Astrocyte (in vitro differentiated cells and primary cell): Measurements from ENCODE around the gene XRCC5. TPM values are rescaled to one million over a fixed set of nuclear protein-coding genes. Genes with fewer than 3 reads are reported as not detected.

Source experiments
- DNase-seq: peaks from one replicate; pipeline ENCODE4 v3.0.0-alpha.2; 2010; ENCODE audit warnings: low read depth
- FAIRE-seq: peaks from 2 replicates; lab custom pipeline; 2011; peaks lifted over from hg19 to GRCh38; lab: Jason Lieb, UNC
- H2AFZ ChIP-seq: 2 replicates; pipeline ENCODE4 v1.6.0; 2012; ENCODE audit warnings: low read depth, low read length, inconsistent platforms
- H3K27ac ChIP-seq: 2 replicates; pipeline ENCODE4 v1.5.1; 2011; ENCODE audit warnings: low read depth, low read length, inconsistent platforms
- H3K27me3 ChIP-seq: 2 replicates; pipeline ENCODE4 v1.6.0; 2011; ENCODE audit warnings: low read length, inconsistent platforms; ENCODE audit not compliant: insufficient read depth
- H3K36me3 ChIP-seq: 2 replicates; pipeline ENCODE4 v1.5.1; 2011; ENCODE audit warnings: low read length, inconsistent platforms; ENCODE audit not compliant: insufficient read depth
- H3K4me1 ChIP-seq: 2 replicates; pipeline ENCODE4 v1.5.1; 2011; ENCODE audit warnings: low read length, inconsistent platforms; ENCODE audit not compliant: insufficient read depth
- H3K4me2 ChIP-seq: 2 replicates; pipeline ENCODE4 v1.6.0; 2012; ENCODE audit warnings: low read length, inconsistent platforms
- H3K4me3 ChIP-seq: 2 replicates; pipeline ENCODE4 v1.5.1; 2011; ENCODE audit warnings: low read depth, mild to moderate bottlenecking, low read length, inconsistent platforms; ENCODE audit not compliant: insufficient read depth
- H3K79me2 ChIP-seq: 2 replicates; pipeline ENCODE4 v1.6.0; 2012; ENCODE audit warnings: mild to moderate bottlenecking, low read length, inconsistent platforms; ENCODE audit not compliant: insufficient read depth
- H3K9ac ChIP-seq: 2 replicates; pipeline ENCODE4 v1.6.0; 2012; ENCODE audit warnings: mild to moderate bottlenecking, low read length, inconsistent platforms
- H3K9me3 ChIP-seq: 2 replicates; pipeline ENCODE4 v1.5.1; 2012; ENCODE audit warnings: low read depth, mild to moderate bottlenecking, low read length, inconsistent platforms; ENCODE audit not compliant: insufficient read depth
- H4K20me1 ChIP-seq: 2 replicates; pipeline ENCODE4 v1.6.0; 2012; ENCODE audit warnings: low read length, inconsistent platforms; ENCODE audit not compliant: insufficient read depth
- H3K27ac Mint-ChIP-seq: one replicate; pipeline ENCODE4 v1.8.0; 2021; ENCODE audit warnings: mild to moderate bottlenecking, mixed read lengths; ENCODE audit not compliant: unreplicated experiment
- H3K27me3 Mint-ChIP-seq: one replicate; pipeline ENCODE4 v1.8.0; 2021; ENCODE audit warnings: low read depth, mixed read lengths; ENCODE audit not compliant: unreplicated experiment
- H3K36me3 Mint-ChIP-seq: one replicate; pipeline ENCODE4 v1.8.0; 2021; ENCODE audit warnings: low read depth, mixed read lengths; ENCODE audit not compliant: unreplicated experiment
- H3K4me1 Mint-ChIP-seq: one replicate; pipeline ENCODE4 v1.8.0; 2021; ENCODE audit warnings: low read depth, mixed read lengths; ENCODE audit not compliant: unreplicated experiment
- H3K4me3 Mint-ChIP-seq: one replicate; pipeline ENCODE4 v1.8.0; 2021; ENCODE audit warnings: mild to moderate bottlenecking, moderate library complexity, mixed read lengths; ENCODE audit not compliant: unreplicated experiment
- H3K9me3 Mint-ChIP-seq: one replicate; pipeline ENCODE4 v1.8.0; 2021; ENCODE audit warnings: mild to moderate bottlenecking, mixed read lengths; ENCODE audit not compliant: unreplicated experiment
- EZH2 ChIP-seq: IDR thresholded peaks from 2 replicates; pipeline ENCODE4 v1.6.1; 2012; ENCODE audit warnings: mild to moderate bottlenecking, low read length, inconsistent platforms; ENCODE audit not compliant: insufficient read depth
- total RNA-seq: library from RNA; stranded (reverse); gene quantifications from 2 replicates; pipeline ENCODE4 v1.2.1, GENCODE V29; 2021
- TF ChIP-seq, protein P1 (sequence below): IDR thresholded peaks from 2 replicates; pipeline ENCODE4 v1.5.1; 2011; ENCODE audit warnings: low read depth, mild to moderate bottlenecking, inconsistent platforms, low read length, moderate library complexity; ENCODE audit not compliant: insufficient read depth

Gene XRCC5
- total RNA-seq, 1 donor from 2014 or later: 249 TPM

DNA sequence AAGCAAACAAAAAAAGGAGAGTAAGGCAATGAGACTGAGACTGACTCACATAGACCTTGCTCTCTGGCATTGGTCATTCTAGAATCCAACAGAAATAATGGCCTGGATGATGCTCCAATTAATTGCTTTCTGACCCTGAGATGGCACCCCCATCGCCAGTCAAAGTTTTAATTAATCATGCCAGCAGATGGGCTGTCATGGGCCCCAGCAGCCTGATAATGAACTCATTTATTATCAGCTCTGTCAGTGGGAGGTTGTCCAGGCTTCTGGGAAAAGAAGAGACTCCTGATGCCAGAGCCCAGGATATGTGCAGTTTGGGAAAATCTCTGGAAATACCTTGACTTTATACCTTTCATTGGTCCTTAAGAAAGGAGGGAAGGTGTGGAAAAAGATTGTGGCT, 115.2 kb downstream of the XRCC5 start:
- no peak overlapping the region for H3K9ac ChIP-seq
- H3K27ac ChIP-seq: no peak overlapping the region
- no peak overlapping the region for H3K4me2 ChIP-seq
- H3K4me1 ChIP-seq: peaks cover 24% of the 10 kb centered on the region
- H4K20me1 ChIP-seq: no peaks in the 10 kb centered on the region
- H3K9me3 ChIP-seq: no peaks in the 10 kb centered on the region
- Mint-ChIP-seq H3K27me3 (no peaks in the 10 kb centered on the region), H3K9me3 (no peaks in the 10 kb centered on the region), H3K36me3 (peaks cover 5% of the 10 kb centered on the region), H3K4me3 (no peak overlapping the region), H3K4me1 (peaks cover 17% of the 10 kb centered on the region), H3K27ac (no peak overlapping the region)
- no peaks in the 10 kb centered on the region for H3K27me3 ChIP-seq
- no peak overlapping the region for H3K4me3 ChIP-seq
- no peak for FAIRE-seq
- TF ChIP-seq EZH2: no peak
- TF ChIP-seq, protein P1, sequence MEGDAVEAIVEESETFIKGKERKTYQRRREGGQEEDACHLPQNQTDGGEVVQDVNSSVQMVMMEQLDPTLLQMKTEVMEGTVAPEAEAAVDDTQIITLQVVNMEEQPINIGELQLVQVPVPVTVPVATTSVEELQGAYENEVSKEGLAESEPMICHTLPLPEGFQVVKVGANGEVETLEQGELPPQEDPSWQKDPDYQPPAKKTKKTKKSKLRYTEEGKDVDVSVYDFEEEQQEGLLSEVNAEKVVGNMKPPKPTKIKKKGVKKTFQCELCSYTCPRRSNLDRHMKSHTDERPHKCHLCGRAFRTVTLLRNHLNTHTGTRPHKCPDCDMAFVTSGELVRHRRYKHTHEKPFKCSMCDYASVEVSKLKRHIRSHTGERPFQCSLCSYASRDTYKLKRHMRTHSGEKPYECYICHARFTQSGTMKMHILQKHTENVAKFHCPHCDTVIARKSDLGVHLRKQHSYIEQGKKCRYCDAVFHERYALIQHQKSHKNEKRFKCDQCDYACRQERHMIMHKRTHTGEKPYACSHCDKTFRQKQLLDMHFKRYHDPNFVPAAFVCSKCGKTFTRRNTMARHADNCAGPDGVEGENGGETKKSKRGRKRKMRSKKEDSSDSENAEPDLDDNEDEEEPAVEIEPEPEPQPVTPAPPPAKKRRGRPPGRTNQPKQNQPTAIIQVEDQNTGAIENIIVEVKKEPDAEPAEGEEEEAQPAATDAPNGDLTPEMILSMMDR: no peak
- no peaks in the 10 kb centered on the region for H3K36me3 ChIP-seq
- no peaks in the 10 kb centered on the region for H3K79me2 ChIP-seq
- no peak overlapping the region for H2AFZ ChIP-seq
- DNase-seq: no peak

DNA sequence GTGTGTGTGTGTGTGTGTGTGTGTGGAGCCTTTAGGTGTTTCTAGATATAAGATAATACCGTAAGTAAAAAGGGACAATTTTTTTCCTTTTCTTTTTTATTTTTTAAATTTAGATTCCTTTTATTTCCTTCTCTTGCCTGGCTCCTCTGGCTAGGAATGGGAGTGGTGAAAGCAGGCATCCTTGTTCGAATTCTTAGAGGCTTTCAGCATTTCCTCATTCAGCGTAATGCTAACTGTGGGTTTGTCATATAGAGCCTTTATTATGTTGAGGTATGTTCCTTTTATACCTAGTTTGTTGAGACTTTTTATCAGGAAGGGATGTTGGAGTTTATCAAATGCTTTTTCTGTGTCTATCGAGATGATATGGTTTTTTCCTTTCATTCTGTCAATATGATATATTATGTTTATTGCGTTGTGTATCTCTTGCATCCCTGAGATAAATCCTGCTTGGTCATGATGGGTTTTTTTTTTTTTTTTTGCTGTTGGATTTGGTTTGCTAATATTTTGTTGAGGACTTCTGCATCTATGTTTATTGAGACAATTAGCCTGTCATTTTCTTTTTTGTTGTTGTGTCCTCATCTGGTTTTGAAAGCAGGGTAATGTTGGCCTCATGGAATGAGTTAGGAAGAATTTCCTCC, 120.2 kb downstream of the XRCC5 start:
- no peaks in the 10 kb centered on the region for H3K27me3 ChIP-seq
- H3K9me3 Mint-ChIP-seq: peaks cover 18% of the 10 kb centered on the region
- TF ChIP-seq, protein P1: no peak
- no peak for TF ChIP-seq EZH2
- H3K36me3 Mint-ChIP-seq: peaks cover 15% of the 10 kb centered on the region
- peak; percentile 39 for FAIRE-seq
- DNase-seq: no peak
- H3K27ac ChIP-seq: no peak overlapping the region
- no peak overlapping the region for H3K4me2 ChIP-seq
- peaks cover 3% of the 10 kb centered on the region for H3K9me3 ChIP-seq
- no peak overlapping the region for H3K4me3 ChIP-seq
- H3K4me1 ChIP-seq: no peaks in the 10 kb centered on the region
- H3K27ac Mint-ChIP-seq: peak overlapping the region; percentile 9
- H3K79me2 ChIP-seq: no peaks in the 10 kb centered on the region
- H2AFZ ChIP-seq: no peak overlapping the region
- H3K27me3 Mint-ChIP-seq: no peaks in the 10 kb centered on the region
- H3K4me3 Mint-ChIP-seq: no peak overlapping the region
- no peak overlapping the region for H3K9ac ChIP-seq
- H3K4me1 Mint-ChIP-seq: no peaks in the 10 kb centered on the region
- no peaks in the 10 kb centered on the region for H3K36me3 ChIP-seq
- no peaks in the 10 kb centered on the region for H4K20me1 ChIP-seq

GRCh38 chr2:216231867-216232266, 122.7 kb downstream of the XRCC5 start:
- no peaks in the 10 kb centered on the region for H4K20me1 ChIP-seq
- Mint-ChIP-seq H3K36me3 (peaks cover 26% of the 10 kb centered on the region), H3K4me1 (no peaks in the 10 kb centered on the region), H3K27me3 (no peaks in the 10 kb centered on the region), H3K27ac (no peak overlapping the region), H3K4me3 (no peak overlapping the region), H3K9me3 (peaks cover 18% of the 10 kb centered on the region)
- H3K79me2 ChIP-seq: no peaks in the 10 kb centered on the region
- no peak for FAIRE-seq
- no peak overlapping the region for H2AFZ ChIP-seq
- H3K36me3 ChIP-seq: no peaks in the 10 kb centered on the region
- DNase-seq: no peak
- no peak overlapping the region for H3K27ac ChIP-seq
- no peaks in the 10 kb centered on the region for H3K4me1 ChIP-seq
- H3K9ac ChIP-seq: no peak overlapping the region
- no peak overlapping the region for H3K4me3 ChIP-seq
- H3K9me3 ChIP-seq: peaks cover 3% of the 10 kb centered on the region
- H3K4me2 ChIP-seq: no peak overlapping the region
- TF ChIP-seq EZH2: no peak
- TF ChIP-seq, protein P1: no peak
- no peaks in the 10 kb centered on the region for H3K27me3 ChIP-seq
